Measurements from ENCODE around the gene PPP1R26. TPM values are rescaled to one million over a fixed set of nuclear protein-coding genes. Genes with fewer than 3 reads are reported as not detected.
"Not testable (repeated sequence)": the region's sequence is repeated elsewhere in the genome, so short reads cannot be mapped to it uniquely, and the experiment has no call there.

The PPP1R26 gene
- total and polyA plus RNA-seq, 5 donors from 2014 or later, result 0.05 to 2.5 (median 0.35) TPM; not detected in 1

GRCh38 chr9:135513351-135513846 lies 33.8 kb downstream of the PPP1R26 start:
- Histone ChIP-seq H3K9me3 (ENCODE audit: control insufficient read depth in 2 of 2, low read length in 2 of 2) (peaks cover 4 to 6% of the 10 kb centered on the region in 2 experiments), H3K36me3 (ENCODE audit: control insufficient read depth, insufficient read depth, low read length) (no peaks in the 10 kb centered on the region), H3K4me1 (ENCODE audit: control insufficient read depth, insufficient read depth, low read length, poor library complexity, severe bottlenecking) (no peaks in the 10 kb centered on the region), H3K27me3 (ENCODE audit: control insufficient read depth, insufficient read depth, low read length) (no peaks in the 10 kb centered on the region), H3K4me3 (ENCODE audit: low read depth, low read length) (no peak overlapping the region), H3K27ac (ENCODE audit: insufficient read depth, low read length, poor library complexity, severe bottlenecking) (no peak overlapping the region)
- ATAC-seq (ENCODE audit: low read depth in 2 of 2), result no peak
- peaks cover 4% of the 10 kb centered on the region for H3K27me3 Mint-ChIP-seq
- DNase-seq, result no peak
- H3K9me3 Mint-ChIP-seq, result peaks cover 0 to 10% (median 3%) of the 10 kb centered on the region in 7 donors
- no peak overlapping the region for H3K4me3 Mint-ChIP-seq
- no peak overlapping the region for H3K27ac Mint-ChIP-seq
- H3K36me3 Mint-ChIP-seq, result no peaks in the 10 kb centered on the region
- peaks cover 0 to 2% (median 0%) of the 10 kb centered on the region in 4 donors for H3K4me1 Mint-ChIP-seq

DNA sequence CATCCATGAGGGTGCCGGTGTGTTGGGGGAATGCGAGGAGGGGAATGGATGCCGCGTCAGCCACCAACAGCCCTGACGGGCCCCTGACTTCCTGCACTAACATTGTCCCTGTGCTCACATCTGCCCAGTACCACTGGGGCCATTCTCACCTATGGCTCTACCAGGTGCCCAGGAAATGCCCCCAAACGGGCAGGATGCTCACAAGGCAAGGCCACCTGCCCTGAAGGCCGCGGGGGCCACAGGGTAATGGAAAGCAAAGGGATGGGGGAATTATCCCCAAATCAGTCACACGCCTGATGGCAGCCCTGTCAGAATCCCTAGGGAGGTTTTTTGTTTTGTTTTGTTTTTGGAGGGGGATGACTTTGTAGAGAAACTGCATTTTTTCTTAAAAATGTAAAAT lies 34.3 kb downstream of the PPP1R26 start:
- not testable (repeated sequence) for H3K27ac Mint-ChIP-seq; H3K27me3 Mint-ChIP-seq; H3K9me3 ChIP-seq (ENCODE audit: control insufficient read depth in 2 of 2, low read length in 2 of 2); H3K4me3 Mint-ChIP-seq; H3K4me1 Mint-ChIP-seq; H3K27ac ChIP-seq (ENCODE audit: insufficient read depth, low read length, poor library complexity, severe bottlenecking); DNase-seq; H3K9me3 Mint-ChIP-seq; H3K36me3 ChIP-seq (ENCODE audit: control insufficient read depth, insufficient read depth, low read length); ATAC-seq (ENCODE audit: low read depth in 2 of 2); H3K27me3 ChIP-seq (ENCODE audit: control insufficient read depth, insufficient read depth, low read length); H3K4me1 ChIP-seq (ENCODE audit: control insufficient read depth, insufficient read depth, low read length, poor library complexity, severe bottlenecking); H3K36me3 Mint-ChIP-seq; H3K4me3 ChIP-seq (ENCODE audit: low read depth, low read length)

DNA sequence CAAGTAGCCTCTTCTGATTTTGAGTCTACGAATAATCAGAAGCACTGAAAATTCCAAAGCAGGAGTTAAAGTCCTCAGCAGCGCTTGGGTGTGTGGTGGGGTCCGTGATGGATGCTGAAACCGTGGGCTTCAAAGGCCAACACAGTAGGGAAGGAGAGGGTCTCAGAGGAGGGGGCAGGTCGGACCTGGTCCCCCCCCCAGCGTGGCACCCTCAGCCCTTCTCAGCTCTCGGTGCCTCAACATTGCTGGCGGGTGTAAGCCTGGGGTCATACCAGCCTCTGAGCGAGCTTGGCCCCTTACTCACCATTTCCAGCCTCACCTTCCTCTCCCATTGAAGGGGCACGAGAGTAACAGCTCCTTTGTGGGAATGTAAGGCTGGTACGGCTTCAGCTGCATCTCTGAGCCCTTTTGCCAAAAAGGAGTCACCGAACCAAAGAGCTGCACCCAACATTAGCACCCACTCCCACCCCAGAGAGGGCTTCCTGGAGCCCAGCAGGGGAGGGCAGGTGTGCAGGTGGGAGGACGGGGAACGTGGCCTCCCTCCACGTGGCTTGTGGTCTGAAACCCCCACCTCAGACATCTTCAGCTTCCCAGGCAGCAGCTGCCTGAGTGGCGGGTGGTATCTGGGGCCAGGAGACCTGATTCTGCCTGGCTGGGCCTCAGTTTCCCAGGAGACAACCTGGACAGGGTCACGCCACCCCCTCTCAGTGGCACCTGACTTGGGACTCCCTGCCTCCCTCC lies 34.9 kb downstream of the PPP1R26 start:
- peaks cover 0 to 2% (median 0%) of the 10 kb centered on the region in 4 donors for H3K4me1 Mint-ChIP-seq
- DNase-seq, result no peak
- no peaks in the 10 kb centered on the region for H3K4me1 ChIP-seq (ENCODE audit: control insufficient read depth, insufficient read depth, low read length, poor library complexity, severe bottlenecking)

GRCh38 chr9:135515083-135515951 lies 35.7 kb downstream of the PPP1R26 start:
- H3K4me1 ChIP-seq (ENCODE audit: control insufficient read depth, insufficient read depth, low read length, poor library complexity, severe bottlenecking), result no peaks in the 10 kb centered on the region
- H3K27me3 ChIP-seq (ENCODE audit: control insufficient read depth, insufficient read depth, low read length), result no peaks in the 10 kb centered on the region
- DNase-seq (no peak), ATAC-seq (ENCODE audit: low read depth in 2 of 2) (no peak)
- Mint-ChIP-seq H3K9me3 (no peaks in the 10 kb centered on the region), H3K4me1 (peaks cover 0 to 4% (median 1%) of the 10 kb centered on the region in 4 donors), H3K4me3 (no peak overlapping the region), H3K27me3 (no peaks in the 10 kb centered on the region), H3K36me3 (no peaks in the 10 kb centered on the region), H3K27ac (no peak overlapping the region)
- H3K27ac ChIP-seq (ENCODE audit: insufficient read depth, low read length, poor library complexity, severe bottlenecking), result no peak overlapping the region
- no peak overlapping the region for H3K4me3 ChIP-seq (ENCODE audit: low read depth, low read length)
- no peaks in the 10 kb centered on the region for H3K9me3 ChIP-seq (ENCODE audit: control insufficient read depth in 2 of 2, low read length in 2 of 2)
- H3K36me3 ChIP-seq (ENCODE audit: control insufficient read depth, insufficient read depth, low read length), result no peaks in the 10 kb centered on the region

More for the DNA sequence above, 34.9 kb downstream of the PPP1R26 start:
- Histone ChIP-seq H3K4me3 (ENCODE audit: low read depth, low read length) (no peak overlapping the region), H3K27ac (ENCODE audit: insufficient read depth, low read length, poor library complexity, severe bottlenecking) (no peak overlapping the region), H3K27me3 (ENCODE audit: control insufficient read depth, insufficient read depth, low read length) (no peaks in the 10 kb centered on the region), H3K9me3 (ENCODE audit: control insufficient read depth in 2 of 2, low read length in 2 of 2) (peaks cover 0 to 1% of the 10 kb centered on the region in 2 experiments), H3K36me3 (ENCODE audit: control insufficient read depth, insufficient read depth, low read length) (no peaks in the 10 kb centered on the region)
- Mint-ChIP-seq H3K9me3 (peaks cover 0 to 1% (median 0%) of the 10 kb centered on the region in 7 donors), H3K27me3 (no peaks in the 10 kb centered on the region), H3K36me3 (no peaks in the 10 kb centered on the region), H3K4me3 (no peak overlapping the region), H3K27ac (no peak overlapping the region)
- no peak for ATAC-seq (ENCODE audit: low read depth in 2 of 2)

DNA sequence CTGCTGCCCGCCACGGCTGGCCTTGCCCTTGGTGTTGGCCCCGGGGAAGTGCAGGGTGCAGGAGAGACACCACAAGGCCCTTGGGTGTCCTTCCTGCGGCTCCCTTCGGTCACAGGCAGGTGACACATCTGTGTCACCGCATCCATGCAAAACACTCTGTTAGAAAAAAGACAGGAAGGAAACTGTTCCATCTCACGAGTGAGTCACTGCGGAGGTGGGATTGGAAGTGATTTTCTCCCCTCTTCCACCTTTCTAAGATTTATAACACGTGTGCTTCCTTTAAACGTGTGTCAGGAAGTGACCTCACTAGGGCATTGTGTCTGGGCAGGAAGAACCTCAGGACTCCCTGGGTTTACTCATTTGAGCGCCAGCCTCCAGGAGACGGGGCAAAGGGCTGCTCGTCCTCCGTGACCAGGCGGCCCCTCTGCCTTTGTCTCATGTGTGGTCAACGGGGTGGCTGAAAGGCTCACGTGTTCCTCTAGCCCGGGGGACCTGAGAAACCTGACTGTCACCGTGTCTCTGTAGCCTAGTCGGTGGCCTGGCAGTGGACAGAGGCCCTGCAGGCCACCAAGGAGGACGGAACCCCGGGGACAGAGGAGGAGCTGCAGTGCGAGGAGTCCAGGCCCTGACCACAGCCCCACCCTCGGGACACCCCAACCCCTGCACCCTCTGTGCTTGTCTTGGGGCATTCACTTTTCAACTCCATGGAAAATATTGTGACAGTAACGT lies 36.7 kb downstream of the PPP1R26 start:
- Histone ChIP-seq H3K27me3 (ENCODE audit: control insufficient read depth, insufficient read depth, low read length) (no peaks in the 10 kb centered on the region), H3K4me1 (ENCODE audit: control insufficient read depth, insufficient read depth, low read length, poor library complexity, severe bottlenecking) (no peaks in the 10 kb centered on the region), H3K4me3 (ENCODE audit: low read depth, low read length) (no peak overlapping the region), H3K36me3 (ENCODE audit: control insufficient read depth, insufficient read depth, low read length) (no peaks in the 10 kb centered on the region), H3K9me3 (ENCODE audit: control insufficient read depth in 2 of 2, low read length in 2 of 2) (no peaks in the 10 kb centered on the region), H3K27ac (ENCODE audit: insufficient read depth, low read length, poor library complexity, severe bottlenecking) (no peak overlapping the region)
- Mint-ChIP-seq H3K27me3 (no peaks in the 10 kb centered on the region), H3K27ac (no peak overlapping the region), H3K36me3 (no peaks in the 10 kb centered on the region), H3K4me1 (peaks cover 0 to 5% (median 1%) of the 10 kb centered on the region in 4 donors), H3K9me3 (no peaks in the 10 kb centered on the region), H3K4me3 (no peak overlapping the region)
- no peak for ATAC-seq (ENCODE audit: low read depth in 2 of 2)
- no peak for DNase-seq

GRCh38 chr9:135517407-135517822 lies 37.8 kb downstream of the PPP1R26 start:
- Mint-ChIP-seq H3K4me1 (peaks cover 0 to 5% (median 1%) of the 10 kb centered on the region in 4 donors), H3K27ac (no peak overlapping the region), H3K9me3 (no peaks in the 10 kb centered on the region), H3K27me3 (no peaks in the 10 kb centered on the region), H3K4me3 (no peak overlapping the region), H3K36me3 (no peaks in the 10 kb centered on the region)
- no peaks in the 10 kb centered on the region for H3K27me3 ChIP-seq (ENCODE audit: control insufficient read depth, insufficient read depth, low read length)
- DNase-seq, result no peak
- no peak overlapping the region for H3K27ac ChIP-seq (ENCODE audit: insufficient read depth, low read length, poor library complexity, severe bottlenecking)
- H3K9me3 ChIP-seq (ENCODE audit: control insufficient read depth in 2 of 2, low read length in 2 of 2), result no peaks in the 10 kb centered on the region
- H3K36me3 ChIP-seq (ENCODE audit: control insufficient read depth, insufficient read depth, low read length), result no peaks in the 10 kb centered on the region
- no peak for ATAC-seq (ENCODE audit: low read depth in 2 of 2)
- H3K4me1 ChIP-seq (ENCODE audit: control insufficient read depth, insufficient read depth, low read length, poor library complexity, severe bottlenecking), result no peaks in the 10 kb centered on the region
- no peak overlapping the region for H3K4me3 ChIP-seq (ENCODE audit: low read depth, low read length)

DNA sequence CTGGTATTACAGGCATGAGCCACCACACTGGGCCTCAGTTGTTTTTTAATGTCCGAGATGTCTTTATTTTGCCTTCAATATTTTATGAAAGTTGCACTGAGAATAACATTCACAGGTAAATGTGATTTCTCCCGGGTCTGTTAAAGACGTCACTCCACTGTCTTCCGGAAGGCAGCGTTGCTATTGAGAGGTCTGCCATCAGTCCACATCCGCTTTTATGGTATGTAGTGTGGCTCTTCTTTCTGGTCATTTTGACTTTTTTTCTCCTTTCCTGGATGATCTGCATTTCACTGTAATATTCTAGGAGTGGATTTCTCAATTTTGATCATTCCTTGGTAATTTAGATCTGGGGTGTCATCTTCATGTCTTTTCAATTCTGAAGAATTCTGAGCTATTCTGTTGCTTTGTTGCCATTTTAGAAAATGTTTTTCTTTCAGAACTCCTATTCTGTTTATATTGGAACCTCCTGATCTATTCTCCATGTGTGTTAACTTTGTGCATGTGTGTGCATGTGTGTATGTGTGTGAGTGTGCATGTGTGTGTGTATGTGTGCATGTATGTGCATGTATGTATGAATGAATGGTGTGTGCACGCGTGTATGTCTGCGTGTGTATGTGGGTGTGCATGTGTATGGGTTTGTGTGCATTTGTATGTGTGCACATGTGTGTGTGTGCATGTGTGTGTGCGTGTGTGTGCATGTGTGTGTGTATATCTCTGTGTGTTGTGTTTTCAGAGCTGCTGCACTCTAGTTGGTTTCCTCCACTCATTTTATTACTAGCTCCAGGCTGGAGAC lies 39.8 kb downstream of the PPP1R26 start:
- DNase-seq (no peak), ATAC-seq (ENCODE audit: low read depth in 2 of 2) (no peak)
- Mint-ChIP-seq H3K4me1 (peaks cover 0 to 5% (median 1%) of the 10 kb centered on the region in 4 donors), H3K4me3 (no peak overlapping the region), H3K27me3 (no peaks in the 10 kb centered on the region), H3K9me3 (no peaks in the 10 kb centered on the region), H3K36me3 (no peaks in the 10 kb centered on the region), H3K27ac (no peak overlapping the region)
- Histone ChIP-seq H3K27me3 (ENCODE audit: control insufficient read depth, insufficient read depth, low read length) (no peaks in the 10 kb centered on the region), H3K27ac (ENCODE audit: insufficient read depth, low read length, poor library complexity, severe bottlenecking) (no peak overlapping the region), H3K4me1 (ENCODE audit: control insufficient read depth, insufficient read depth, low read length, poor library complexity, severe bottlenecking) (no peaks in the 10 kb centered on the region), H3K36me3 (ENCODE audit: control insufficient read depth, insufficient read depth, low read length) (no peaks in the 10 kb centered on the region), H3K9me3 (ENCODE audit: control insufficient read depth in 2 of 2, low read length in 2 of 2) (no peaks in the 10 kb centered on the region), H3K4me3 (ENCODE audit: low read depth, low read length) (no peak overlapping the region)

All from CD4-positive, CD25-positive, alpha-beta regulatory T cell (primary cell).